HG02840 (cell line): ENCODE results near the gene PID1.

ENCODE experiments used
- ATAC-seq: cut with Tn5 transposase; IDR thresholded peaks from one replicate; pipeline ENCODE4 v1.9.1; 2021; ENCODE audit warnings: mild to moderate bottlenecking, moderate library complexity, moderate number of reproducible peaks; ENCODE audit not compliant: unreplicated experiment, low FRiP score

The PID1 gene, protein sequence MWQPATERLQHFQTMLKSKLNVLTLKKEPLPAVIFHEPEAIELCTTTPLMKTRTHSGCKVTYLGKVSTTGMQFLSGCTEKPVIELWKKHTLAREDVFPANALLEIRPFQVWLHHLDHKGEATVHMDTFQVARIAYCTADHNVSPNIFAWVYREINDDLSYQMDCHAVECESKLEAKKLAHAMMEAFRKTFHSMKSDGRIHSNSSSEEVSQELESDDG

DNA sequence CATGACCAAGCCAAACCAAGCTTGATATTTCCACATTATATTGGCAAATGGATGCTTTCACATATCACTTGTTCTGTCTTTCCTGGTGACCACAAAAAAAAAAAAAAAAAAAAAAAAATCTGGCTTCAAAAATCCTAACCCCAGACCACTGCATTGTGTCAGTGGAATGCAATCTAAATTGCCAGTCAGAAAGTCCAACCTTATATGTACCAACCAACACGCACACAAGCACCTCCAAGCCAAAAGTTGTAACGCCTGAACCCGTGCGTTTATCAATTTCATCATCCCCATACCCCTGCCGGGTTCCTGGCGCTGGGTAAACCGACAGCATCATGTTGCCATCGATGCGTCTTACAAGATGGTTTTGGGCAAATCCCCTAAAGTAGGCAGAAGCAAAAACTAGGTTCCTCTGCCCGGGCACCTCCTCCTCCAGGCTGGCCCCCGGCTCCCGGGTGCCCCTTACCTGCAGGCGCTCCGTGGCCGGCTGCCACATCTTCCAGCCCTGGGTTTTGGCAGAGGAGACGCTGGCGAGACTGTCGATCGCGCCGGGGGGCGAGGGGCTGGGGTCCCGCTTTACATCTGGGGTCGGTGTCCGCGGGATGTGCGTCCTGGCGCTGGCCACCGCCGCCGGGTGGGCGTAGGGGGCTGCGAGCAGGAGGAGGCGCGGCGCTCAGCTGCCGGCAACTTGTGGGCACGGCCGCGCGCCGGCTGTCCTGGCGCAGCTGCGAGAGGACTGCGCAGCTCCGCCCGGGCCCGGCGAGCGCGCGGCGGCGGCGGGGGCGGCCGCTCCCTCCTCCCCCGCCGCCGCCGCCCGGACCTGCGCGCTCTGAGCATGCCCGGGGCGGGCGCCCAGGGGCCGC, at the start of gene PID1:
PID1 (minus strand) TSS at position 737 of the 860 bp plus-strand sequence; CDS start at position 493, 244 bp downstream.
- no peak for ATAC-seq

DNA sequence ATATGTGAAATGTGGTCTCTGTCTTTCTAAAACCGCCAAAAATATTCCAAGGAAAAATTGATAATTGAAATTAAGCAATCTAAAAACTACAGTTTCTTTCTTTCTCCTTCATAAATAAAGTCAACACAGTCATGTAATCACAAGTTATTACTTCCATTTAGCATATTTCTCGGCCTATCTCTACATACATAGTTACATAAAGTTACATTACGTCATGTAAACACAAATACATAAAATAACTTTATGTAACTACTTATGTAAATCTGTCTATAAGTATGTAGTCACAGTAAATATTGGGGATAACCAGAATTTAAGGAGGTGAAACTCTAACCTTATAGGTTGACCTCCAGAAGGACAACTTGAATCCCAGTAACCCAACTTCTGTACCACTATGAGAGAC, 48.5 kb upstream of the PID1 start:
- no peak for ATAC-seq

DNA sequence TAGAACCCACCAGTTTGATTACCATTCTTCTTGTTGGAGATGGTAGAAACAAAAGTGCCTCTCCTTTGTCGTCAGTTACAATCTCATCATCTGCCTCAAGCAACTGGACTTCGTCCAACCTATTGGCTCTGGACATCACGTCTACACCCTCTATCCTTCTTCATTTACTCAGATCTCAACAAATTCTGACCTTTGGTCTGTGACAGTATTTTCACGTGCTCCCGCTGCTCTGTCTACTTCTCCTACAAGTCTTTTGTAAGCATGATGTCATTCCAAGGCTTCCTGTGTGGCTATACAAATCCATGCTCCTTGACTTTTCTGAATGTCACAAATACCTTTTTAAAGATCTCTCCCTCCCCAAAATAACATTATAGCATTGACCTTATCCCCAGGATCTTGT, 43.0 kb upstream of the PID1 start:
- no peak for ATAC-seq

DNA sequence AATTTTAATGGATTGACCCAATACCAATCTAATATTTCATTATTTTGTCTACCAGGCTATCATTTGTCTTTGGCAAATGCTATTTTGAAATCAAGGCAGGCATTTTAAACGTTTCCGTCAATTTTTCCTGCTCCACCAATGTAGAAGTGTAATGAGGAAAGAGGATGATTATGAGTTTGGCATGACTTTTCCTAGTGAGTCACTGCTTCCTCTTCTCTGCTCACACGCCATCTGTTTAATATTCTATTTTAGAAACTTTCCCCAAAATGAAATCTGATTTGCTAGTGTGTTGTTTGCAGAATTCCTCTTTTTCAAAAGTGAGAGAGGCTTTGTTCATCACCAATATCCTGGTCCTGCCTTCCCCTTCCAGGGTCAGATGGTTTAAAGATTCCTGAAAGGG, 42.5 kb upstream of the PID1 start:
- ATAC-seq: no peak

DNA sequence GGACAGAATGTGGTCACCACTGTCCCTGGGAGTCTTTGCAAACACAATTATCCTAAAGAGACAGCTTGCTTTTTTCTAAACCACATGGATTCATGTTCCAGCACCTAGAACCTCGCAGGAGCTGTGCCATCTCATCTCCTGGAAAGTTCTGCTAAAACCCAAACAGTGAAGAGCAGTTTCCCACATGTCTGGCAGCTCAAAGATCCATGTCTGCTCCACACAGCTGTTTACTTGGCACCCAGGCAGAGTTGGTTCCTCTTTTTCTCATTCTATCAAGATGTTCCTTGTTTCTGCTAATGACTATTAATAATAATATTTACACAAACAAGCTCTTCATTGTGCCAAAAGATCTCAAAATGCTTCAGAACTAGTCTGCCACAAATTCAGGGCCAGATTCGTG, 30.1 kb upstream of the PID1 start:
- no peak for ATAC-seq

DNA sequence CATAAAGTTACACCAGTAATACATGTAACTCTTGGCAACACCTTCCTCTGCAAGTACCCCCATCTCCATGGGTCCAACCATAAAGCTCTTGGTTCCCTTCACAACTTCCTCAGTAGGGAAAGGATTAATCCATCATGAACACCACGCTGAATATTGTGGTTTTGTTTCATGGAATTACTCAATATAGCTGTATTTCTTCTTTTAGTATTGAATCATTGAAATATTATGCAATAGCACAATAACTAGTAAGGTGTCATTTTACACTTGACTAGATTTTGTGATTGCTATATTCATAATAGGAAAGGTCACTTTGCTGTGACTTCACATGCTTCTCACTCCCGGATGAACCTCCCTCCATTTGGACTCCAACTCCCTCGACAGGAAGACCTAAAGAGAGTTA, 29.7 kb upstream of the PID1 start:
- no peak for ATAC-seq

DNA sequence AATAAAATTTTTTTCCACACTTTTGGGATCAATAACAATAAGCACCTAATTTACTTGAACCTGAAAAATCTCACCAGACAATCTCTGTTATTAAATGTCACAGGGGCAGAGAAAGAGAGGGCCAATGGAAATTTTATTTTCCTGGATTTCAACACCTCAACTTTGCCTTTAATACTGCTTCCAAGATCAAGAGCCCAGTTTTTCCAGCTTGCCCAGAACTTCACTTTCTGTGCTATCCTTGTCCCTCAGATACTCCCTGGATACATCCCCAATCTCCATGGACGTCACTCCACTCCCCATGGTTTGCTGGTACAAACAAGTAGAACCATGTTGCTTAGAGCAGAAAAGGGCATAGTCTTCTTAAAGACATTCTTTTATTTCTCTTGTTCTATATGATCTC, 29.3 kb upstream of the PID1 start:
- ATAC-seq: no peak

DNA sequence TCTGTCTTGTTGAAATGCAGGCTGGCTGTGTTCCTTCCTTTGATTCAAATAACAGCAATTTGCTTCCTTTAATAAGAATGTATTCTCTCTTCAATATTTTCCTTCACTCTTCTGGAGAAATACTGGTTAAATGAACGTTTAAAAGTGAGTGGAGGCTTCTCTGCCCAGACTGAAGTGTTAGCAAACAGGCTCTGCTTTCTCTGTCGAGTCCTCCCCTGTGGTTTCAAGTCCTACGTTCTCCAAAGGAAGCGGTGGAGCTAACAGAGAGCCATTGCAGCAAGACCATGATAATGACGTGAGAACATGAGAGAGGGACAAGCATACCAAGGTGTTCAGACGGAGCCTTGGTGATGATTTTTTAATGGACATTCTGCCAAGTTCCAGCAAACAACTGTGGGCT, 26.2 kb upstream of the PID1 start:
- ATAC-seq: no peak

DNA sequence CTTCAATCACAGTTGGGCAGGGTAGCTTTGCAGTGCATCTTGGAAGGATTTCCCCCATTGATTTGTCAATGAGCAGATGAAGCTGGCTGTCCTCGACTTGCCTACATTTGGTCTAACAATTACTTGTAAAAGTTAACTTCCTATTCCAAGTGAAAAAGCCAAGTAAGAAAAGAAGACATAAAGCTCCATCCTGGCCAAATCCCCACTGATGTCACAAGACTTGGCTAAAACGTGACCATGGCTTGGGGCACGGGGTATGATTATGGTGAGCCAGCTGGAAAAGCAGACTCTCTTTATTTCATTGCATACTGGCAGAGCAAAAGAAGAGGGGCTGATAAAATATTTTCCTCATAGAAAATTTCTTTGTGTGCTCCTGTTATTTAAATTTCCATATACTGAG, 25.4 kb upstream of the PID1 start:
- no peak for ATAC-seq

DNA sequence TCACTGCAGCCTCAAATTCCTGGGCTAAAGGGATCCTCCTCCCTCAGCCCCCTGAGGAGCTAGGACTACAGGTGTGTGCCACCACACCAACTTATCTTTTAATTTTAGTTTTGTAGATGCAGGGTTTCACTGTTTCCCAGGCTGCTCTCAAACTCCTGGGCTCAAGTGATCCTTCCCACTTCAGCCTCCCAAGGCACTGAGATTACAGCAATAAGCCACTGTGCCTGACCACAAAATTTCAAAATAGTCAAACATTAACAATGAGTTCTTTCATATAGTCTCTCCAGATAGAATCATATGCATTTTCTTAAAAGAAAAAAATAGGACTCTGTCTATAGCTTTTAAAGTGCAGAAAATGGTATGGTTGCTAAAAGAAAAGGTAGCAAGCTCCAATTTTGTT, 24.9 kb upstream of the PID1 start:
- no peak for ATAC-seq

DNA sequence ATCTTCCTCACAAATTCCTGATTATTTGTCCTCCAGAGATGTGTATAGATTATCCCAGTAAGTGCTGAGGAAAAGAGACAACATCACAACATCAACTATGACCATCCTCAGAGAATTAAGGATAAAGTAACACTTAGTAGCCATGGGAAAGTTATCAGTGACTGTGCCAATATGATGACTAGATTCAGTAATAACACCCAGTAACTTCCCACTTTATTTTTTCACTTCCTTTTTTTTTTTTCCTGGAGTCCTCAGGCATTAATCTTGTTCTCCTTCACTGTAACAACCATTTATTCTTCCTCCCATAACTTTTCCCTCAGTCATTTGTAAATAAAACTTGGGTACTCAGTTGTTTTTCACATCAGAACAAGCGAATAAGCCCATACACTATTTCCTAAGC, 16.7 kb upstream of the PID1 start:
- ATAC-seq: no peak

DNA sequence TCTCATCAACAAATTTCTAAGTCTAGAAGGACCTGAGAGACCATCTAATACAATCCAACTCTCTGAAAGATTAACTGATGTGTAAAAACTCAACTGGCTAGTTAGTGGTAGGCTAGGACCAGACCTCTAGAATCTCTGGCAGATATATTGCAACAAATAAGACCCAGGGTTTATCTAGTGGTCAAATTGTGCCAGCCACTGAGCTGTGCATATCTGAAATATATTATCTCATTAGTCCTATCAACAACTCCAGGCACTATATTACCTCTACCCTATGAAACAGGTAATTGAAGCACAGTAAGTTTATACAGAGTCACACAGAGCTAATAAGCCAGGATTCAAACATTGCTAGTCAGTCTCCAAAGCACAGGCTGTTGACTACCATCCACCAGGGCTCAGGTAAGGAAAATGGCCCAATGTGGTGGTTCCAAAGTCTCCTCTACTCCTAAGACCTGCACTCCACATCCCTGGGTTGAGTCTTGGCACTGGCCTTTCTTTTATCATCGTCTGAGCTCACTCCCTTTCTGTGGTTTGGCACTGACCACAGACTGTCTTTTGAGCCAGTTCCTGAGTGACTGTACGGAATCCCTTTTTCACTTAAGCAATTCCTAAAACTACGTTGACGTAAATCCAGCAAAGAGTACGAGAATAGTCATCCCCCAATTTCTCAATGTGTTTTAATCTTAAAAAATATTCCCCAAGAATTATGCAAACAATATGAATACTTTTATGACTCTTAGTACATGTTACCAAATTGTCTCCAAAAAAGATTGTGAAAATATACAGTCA, 11.9 kb upstream of the PID1 start:
- ATAC-seq: no peak

DNA sequence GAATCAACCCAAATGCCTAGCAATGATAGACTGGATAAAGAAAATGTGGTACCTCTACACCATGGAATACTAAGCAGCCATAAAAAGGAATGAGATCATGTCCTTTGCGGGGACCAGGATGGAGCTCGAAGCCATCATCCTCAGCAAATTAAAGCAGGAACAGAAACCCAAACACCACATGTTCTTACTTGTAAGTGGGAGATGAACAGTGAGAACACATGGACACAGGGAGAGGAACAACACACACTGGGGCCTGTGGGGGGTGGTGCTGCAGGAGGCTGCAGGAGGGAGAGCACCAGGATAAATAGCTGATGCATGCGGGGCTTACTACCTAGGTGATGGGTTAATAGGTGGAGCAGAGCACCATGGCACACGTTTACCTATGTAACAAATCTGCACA, 8.4 kb upstream of the PID1 start:
- ATAC-seq: no peak

DNA sequence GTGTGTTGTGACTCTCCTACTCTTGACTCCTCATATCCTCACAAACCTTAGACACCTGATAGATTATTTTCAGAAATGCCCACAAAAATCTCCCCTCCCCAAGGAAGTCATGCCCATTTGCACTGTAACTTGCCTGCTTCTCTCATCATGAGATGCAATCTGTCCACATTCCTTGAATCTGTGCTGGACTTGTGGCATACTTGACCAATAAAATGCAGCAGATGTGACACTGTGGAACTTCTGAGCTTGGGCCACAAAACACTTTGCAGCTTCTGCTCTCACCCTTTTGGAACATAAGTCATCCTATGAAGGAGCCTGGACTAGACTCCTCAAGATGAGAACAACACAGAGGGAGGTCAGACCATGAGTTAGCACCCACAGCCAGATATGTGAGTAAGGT, 4.4 kb upstream of the PID1 start:
- no peak for ATAC-seq

DNA sequence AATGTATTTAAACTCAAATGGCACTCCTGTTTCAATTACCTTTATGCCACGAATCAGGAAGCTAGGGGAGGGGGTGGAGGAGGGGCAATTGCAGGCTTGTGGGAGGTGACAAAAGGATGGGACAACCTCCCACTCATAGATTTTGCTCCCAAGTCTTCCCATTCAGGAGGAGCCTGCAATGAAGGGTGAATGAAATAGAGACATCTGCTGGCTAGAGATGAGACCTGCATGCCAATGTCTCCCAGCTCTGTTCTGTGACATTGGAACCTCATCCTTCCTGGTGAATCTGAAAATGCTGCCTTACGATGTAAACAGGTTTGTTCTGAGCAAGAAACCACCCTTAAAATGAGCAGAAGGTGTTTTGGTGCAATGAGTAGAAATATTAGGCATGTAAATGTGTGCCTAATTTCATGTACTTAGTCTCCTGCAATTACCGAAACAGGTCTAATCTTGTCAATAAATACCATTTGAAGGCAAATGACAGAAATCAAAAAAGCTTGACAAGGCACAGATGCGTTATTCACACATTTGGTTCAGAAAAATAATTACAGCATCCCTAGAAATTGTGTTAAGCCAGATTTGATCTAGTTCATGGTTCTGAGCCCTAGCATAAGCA, 2.7 kb upstream of the PID1 start:
- ATAC-seq: no peak

DNA sequence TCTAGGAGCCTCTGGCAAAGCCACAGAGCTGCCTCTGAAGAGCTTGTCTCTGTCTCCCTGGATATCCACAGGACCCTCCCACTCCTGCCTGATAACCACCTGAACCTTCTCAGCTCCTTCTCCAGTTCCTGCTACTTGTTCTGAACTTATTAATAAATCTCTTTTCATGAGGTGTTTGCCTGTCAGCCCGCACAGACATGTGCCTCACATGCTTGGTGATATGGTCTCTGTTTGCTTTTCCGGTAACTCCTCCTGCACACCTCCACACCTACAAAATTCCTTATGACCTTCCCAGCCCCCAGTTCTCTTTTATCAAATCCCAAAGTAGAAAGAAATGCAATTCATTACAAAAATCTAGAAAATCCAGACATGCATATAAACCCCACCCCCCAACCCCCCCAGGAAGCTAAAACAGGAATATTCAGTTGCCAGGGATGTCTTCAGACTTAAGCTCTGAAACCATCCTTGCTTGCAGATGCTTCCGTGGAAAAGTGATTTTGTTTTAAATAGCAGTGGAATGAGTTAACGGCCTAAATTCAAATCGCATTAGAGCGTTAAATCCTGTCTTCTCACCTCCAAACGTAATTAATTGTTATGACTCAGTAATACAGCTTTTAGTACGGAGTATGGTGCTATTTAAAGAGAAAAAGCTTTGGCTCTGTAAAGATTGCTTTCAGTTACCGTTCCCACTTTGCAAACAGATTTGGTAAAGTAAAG, 2.1 kb upstream of the PID1 start:
- no peak for ATAC-seq

DNA sequence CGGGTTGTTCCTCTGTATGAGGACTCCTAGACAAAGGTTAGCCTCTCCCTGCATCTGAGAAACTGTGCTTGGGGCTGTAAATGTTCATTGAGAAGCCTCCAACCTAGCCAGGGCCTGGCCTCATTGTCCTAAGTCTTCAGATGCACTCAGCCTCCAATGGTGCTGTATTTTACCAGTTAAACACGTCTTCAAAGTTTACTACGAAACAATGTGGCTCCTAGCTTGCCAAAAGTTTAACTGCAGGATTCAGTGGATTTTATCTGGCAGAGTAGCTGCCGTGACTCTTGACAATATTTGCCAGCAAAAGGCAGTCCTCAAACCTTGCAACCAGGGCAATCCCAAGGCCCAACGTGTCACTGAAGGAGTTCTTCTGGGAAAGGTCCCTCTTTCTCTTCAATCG, 1.1 kb downstream of the PID1 start:
- no peak for ATAC-seq

DNA sequence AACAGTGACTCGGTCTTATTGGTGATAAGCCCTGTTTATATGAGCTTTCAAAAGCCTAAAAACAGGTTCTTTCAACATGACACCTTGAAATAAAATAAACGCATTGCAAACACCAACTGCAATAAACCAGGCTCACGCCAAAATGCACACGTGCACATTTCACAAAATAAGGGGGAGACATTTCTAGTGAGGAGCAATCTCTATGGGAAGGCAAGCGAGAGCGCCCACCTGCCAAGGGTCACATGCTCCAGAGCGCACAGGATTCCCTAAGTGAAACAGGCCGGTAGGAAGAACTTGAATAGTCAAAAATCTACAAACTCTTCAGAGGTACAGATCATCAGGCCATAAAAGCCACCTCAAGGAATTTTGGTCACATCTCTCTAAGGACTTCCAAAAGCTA, 1.9 kb downstream of the PID1 start:
- no peak for ATAC-seq

DNA sequence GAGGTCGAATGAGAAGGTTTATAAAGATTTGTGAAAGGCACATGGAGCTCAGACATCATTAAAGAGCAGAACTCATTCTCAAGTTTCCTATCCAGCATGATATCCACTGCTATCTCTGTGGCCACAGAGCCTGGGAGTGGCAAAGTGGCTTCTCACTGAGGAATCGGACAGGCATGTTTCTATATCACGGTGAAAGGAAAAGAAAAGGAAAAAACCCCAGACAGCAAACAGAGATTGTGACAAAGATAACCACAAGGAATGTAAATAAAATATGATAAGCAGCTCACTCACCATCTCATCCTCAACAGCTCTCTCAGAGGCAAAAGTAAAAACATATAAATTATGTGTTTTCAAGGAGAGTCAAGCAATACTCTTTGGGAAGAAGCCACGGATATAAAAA, 2.5 kb downstream of the PID1 start:
- ATAC-seq: no peak

DNA sequence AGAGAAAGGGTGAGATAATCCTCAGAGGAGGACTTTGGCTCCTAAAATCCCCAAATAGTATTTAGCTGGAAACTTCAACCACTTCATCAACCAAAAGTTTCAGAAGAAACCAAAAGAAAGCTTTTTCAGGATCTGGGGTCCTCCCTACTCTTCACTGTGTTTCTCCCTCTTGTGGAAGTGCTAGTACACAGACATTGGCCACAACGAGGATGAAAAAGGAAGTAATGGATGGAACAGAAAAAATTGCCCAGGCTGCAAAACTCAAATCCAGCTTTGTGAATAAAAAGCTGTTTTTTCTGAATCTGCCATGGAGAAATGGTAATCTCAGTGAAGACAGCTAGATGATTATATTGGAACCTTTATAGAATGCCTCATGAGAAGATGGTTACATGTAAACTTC, 4.0 kb downstream of the PID1 start:
- ATAC-seq: no peak
